SU-DHL-6 (cell line): Measurements from ENCODE around the gene TPM3.
"Not testable (repeated sequence)": the region's sequence is repeated elsewhere in the genome, so short reads cannot be mapped to it uniquely, and the experiment has no call there.

Experiments used
- H2AFZ ChIP-seq: fragments of 200-600 bp; sonication (generic); 2 replicates; pipeline ENCODE4 v1.6.1; 2014; ENCODE audit warnings: low read depth, mild to moderate bottlenecking, moderate library complexity, mixed read lengths, antibody characterized with exemption, low read length; ENCODE audit not compliant: severe bottlenecking
- H3F3A ChIP-seq: fragments of 200-600 bp; shearing (Covaris generic); 2 replicates; pipeline ENCODE4 v1.6.0; 2016; ENCODE audit warnings: antibody characterized with exemption, mild to moderate bottlenecking; ENCODE audit not compliant: insufficient read depth
- H3K27ac ChIP-seq: fragments of 200-600 bp; sonication (generic); 2 replicates; pipeline ENCODE4 v1.5.1; 2016; ENCODE audit warnings: low read depth, mild to moderate bottlenecking, low read length, moderate library complexity, mixed read lengths
- H3K27me3 ChIP-seq: fragments of 200-600 bp; sonication (generic), shearing (Covaris generic); 2 replicates; pipeline ENCODE4 v1.6.0; 2014; ENCODE audit warnings: mild to moderate bottlenecking, low read length
- H3K36me3 ChIP-seq: fragments of 200-600 bp; sonication (generic); 2 replicates; pipeline ENCODE4 v1.6.1; 2014; ENCODE audit warnings: mild to moderate bottlenecking, low read length, mixed read lengths
- H3K4me2 ChIP-seq: fragments of 300-600, 200-600 bp; shearing (Covaris generic), sonication (generic); 2 replicates; pipeline ENCODE4 v1.6.0; 2014; ENCODE audit warnings: low read length, low read depth, mild to moderate bottlenecking; ENCODE audit not compliant: poor library complexity, severe bottlenecking
- H3K4me3 ChIP-seq: fragments of 200-600 bp; sonication (generic); 2 replicates; pipeline ENCODE4 v1.5.1; 2014; ENCODE audit warnings: antibody characterized with exemption, low read length, mild to moderate bottlenecking, mixed read lengths; ENCODE audit not compliant: insufficient read depth, poor library complexity, severe bottlenecking
- H3K79me2 ChIP-seq: fragments of 200-600 bp; sonication (generic); 2 replicates; pipeline ENCODE4 v1.6.1; 2014; ENCODE audit warnings: mild to moderate bottlenecking, low read length, moderate library complexity; ENCODE audit not compliant: insufficient read depth
- H3K9ac ChIP-seq: fragments of 200-600 bp; sonication (generic); 2 replicates; pipeline ENCODE4 v1.7.0; 2014; ENCODE audit warnings: mild to moderate bottlenecking, low read length
- H3K9me2 ChIP-seq: fragments of 200-600 bp; sonication (generic); replicated peaks from 2 replicates; pipeline ENCODE4 v1.6.1; 2014; ENCODE audit warnings: low read length; ENCODE audit not compliant: insufficient read depth
- H3K9me3 ChIP-seq: fragments of 200-600 bp; sonication (generic); 2 replicates; pipeline ENCODE4 v1.6.1; 2014; ENCODE audit warnings: low read length, mixed read lengths; ENCODE audit not compliant: insufficient read depth
- H4K20me1 ChIP-seq: fragments of 200-600 bp; sonication (generic); 2 replicates; pipeline ENCODE4 v1.6.1; 2014; ENCODE audit warnings: low read depth, mild to moderate bottlenecking, antibody characterized with exemption, low read length, moderate library complexity, mixed read lengths
- CTCF ChIP-seq: fragments of 200-600 bp; sonication (generic); IDR thresholded peaks from one replicate; pipeline ENCODE4 v1.5.1; 2017; ENCODE audit warnings: antibody characterized with exemption, mild to moderate bottlenecking, low read length, moderate library complexity; ENCODE audit not compliant: insufficient read depth, poor library complexity, severe bottlenecking
- EZH2phosphoT487 ChIP-seq: fragments of 200-600 bp; sonication (generic), shearing (Covaris generic); conservative IDR thresholded peaks from 2 replicates; pipeline ENCODE4 v1.6.1; 2018; ENCODE audit warnings: mild to moderate bottlenecking, antibody characterized with exemption, low read length, moderate library complexity, mixed read lengths

TPM3 gene

GRCh38 chr1:154207262-154207661 is 15.4 kb upstream of the TPM3 start:
- Histone ChIP-seq H3K4me3 (no peak overlapping the region), H3F3A (0 out of 2 replicates have a peak, but pooled peaks cover 9% of the 10 kb centered on the region), H3K27me3 (no peaks in the 10 kb centered on the region), H4K20me1 (no peaks in the 10 kb centered on the region), H3K36me3 (peaks cover 11% of the 10 kb centered on the region; the same call in 1 of the 2 replicates), H2AFZ (no peak overlapping the region), H3K4me2 (no peak overlapping the region), H3K27ac (no peak overlapping the region), H3K9ac (no peak overlapping the region), H3K9me2 (no peaks in the 10 kb centered on the region), H3K9me3 (no peaks in the 10 kb centered on the region), H3K79me2 (no peaks in the 10 kb centered on the region)
- TF ChIP-seq CTCF (no peak), EZH2phosphoT487 (no peak)

GRCh38 chr1:154206196-154206595 is 14.3 kb upstream of the TPM3 start, which contains the start of gene CFAP141:
CFAP141 (minus strand) TSS chr1:154206333; CDS start chr1:154206307, 26 bp downstream.
- H3K27ac ChIP-seq: no peak within 1 kb of the TSS
- H3F3A ChIP-seq: 0 out of 2 replicates have a peak, but pooled peaks cover 9% of the 10 kb centered on the region
- no peak within 1 kb of the TSS for H3K4me2 ChIP-seq
- H3K36me3 ChIP-seq: peaks cover 8% of the 10 kb centered on the region; the same call in 1 of the 2 replicates
- H3K27me3 ChIP-seq: no peaks in the 10 kb centered on the region
- no peaks in the 10 kb centered on the region for H3K9me2 ChIP-seq
- H4K20me1 ChIP-seq: no peaks in the 10 kb centered on the region
- H3K9ac ChIP-seq: no peak within 1 kb of the TSS
- H3K9me3 ChIP-seq: no peaks in the 10 kb centered on the region
- TF ChIP-seq CTCF: no peak
- no peak for TF ChIP-seq EZH2phosphoT487
- H3K4me3 ChIP-seq: no peak within 1 kb of the TSS
- no peaks in the 10 kb centered on the region for H3K79me2 ChIP-seq
- no peak within 1 kb of the TSS for H2AFZ ChIP-seq

GRCh38 chr1:154205778-154206177 is 13.9 kb upstream of the TPM3 start:
- not testable (repeated sequence) for H3F3A ChIP-seq, H3K9me3 ChIP-seq, H3K4me3 ChIP-seq, H4K20me1 ChIP-seq, H2AFZ ChIP-seq, H3K36me3 ChIP-seq, H3K9me2 ChIP-seq, H3K79me2 ChIP-seq, H3K27ac ChIP-seq, H3K9ac ChIP-seq, H3K4me2 ChIP-seq, H3K27me3 ChIP-seq

- no peaks in the 10 kb centered on the region for H3K36me3 ChIP-seq
- H3K79me2 ChIP-seq: no peaks in the 10 kb centered on the region
- no peaks in the 10 kb centered on the region for H3K9me3 ChIP-seq
- TF ChIP-seq EZH2phosphoT487 (no peak), CTCF (no peak)
- H3K27ac ChIP-seq: no peak overlapping the region
- no peak overlapping the region for H3K4me2 ChIP-seq
- peak overlapping the region; percentile 42 for H2AFZ ChIP-seq
- 0 out of 2 replicates have a peak, but pooled peaks cover 4% of the 10 kb centered on the region for H3F3A ChIP-seq
- no peaks in the 10 kb centered on the region for H3K9me2 ChIP-seq
- H3K27me3 ChIP-seq: no peaks in the 10 kb centered on the region
- H4K20me1 ChIP-seq: no peaks in the 10 kb centered on the region
- H3K9ac ChIP-seq: no peak overlapping the region
- no peak overlapping the region for H3K4me3 ChIP-seq
Measured at GRCh38 chr1:154199563-154199879, 7.6 kb upstream of the TPM3 start.
